ENCODE measurements around the gene EXOC6. TPM values are rescaled to one million over a fixed set of nuclear protein-coding genes. Genes with fewer than 3 reads are reported as not detected.
"Not testable (repeated sequence)": the region's sequence is repeated elsewhere in the genome, so short reads cannot be mapped to it uniquely, and the experiment has no call there.

The EXOC6 gene
- total RNA-seq, 4 donors from 2014 or later, result 14.1 to 34.9 (median 16.2) TPM

GRCh38 chr10:92903633-92904032 lies 55.3 kb downstream of the EXOC6 start:
- no peak for TF ChIP-seq CTCF (IDR thresholded peaks at IDR 0.05)
- no peak for TF ChIP-seq POLR2AphosphoS5 (IDR thresholded peaks at IDR 0.05)
- no peak for TF ChIP-seq POLR2A (IDR thresholded peaks at IDR 0.05; ENCODE audit: low read depth)
- TF ChIP-seq EP300 (IDR thresholded peaks at IDR 0.05), result no peak
- intact Hi-C loops (cut with DNase I), result no loop called here
- 90% methylated on average over 1 of the region's 1 CpG for WGBS

GRCh38 chr10:92907280-92907679 lies 59.0 kb downstream of the EXOC6 start:
- Histone ChIP-seq H3K27me3 (no peaks in the 10 kb centered on the region), H3K9me3 (no peaks in the 10 kb centered on the region), H3K4me3 (no peak overlapping the region), H3K36me3 (peaks cover 0 to 5% (median 0%) of the 10 kb centered on the region in 4 donors), H3K27ac (replicated peaks in 1 of 4) (no peak overlapping the region), H3K4me1 (no peaks in the 10 kb centered on the region)
- DNase-seq (ENCODE audit: extremely low spot score), result no peak
- intact Hi-C loops (cut with DNase I), result no loop called here
- 95% methylated on average over 4 of the region's 4 CpGs for WGBS
- no peak for TF ChIP-seq CTCF (IDR thresholded peaks at IDR 0.05)
- no peak for TF ChIP-seq EP300 (IDR thresholded peaks at IDR 0.05)
- TF ChIP-seq POLR2A (IDR thresholded peaks at IDR 0.05; ENCODE audit: low read depth), result no peak
- no peak for TF ChIP-seq POLR2AphosphoS5 (IDR thresholded peaks at IDR 0.05)

More at GRCh38 chr10:92903633-92904032, 55.3 kb downstream of the EXOC6 start:
- Histone ChIP-seq H3K27ac (replicated peaks in 1 of 4) (no peak overlapping the region), H3K4me3 (no peak overlapping the region), H3K27me3 (no peaks in the 10 kb centered on the region), H3K36me3 (peaks cover 0 to 5% (median 0%) of the 10 kb centered on the region in 4 donors), H3K4me1 (no peaks in the 10 kb centered on the region), H3K9me3 (no peaks in the 10 kb centered on the region)
- DNase-seq (ENCODE audit: extremely low spot score), result no peak

- intact Hi-C loops (cut with DNase I), result not testable (repeated sequence)
- peaks cover 0 to 17% (median 0%) of the 10 kb centered on the region in 4 donors for H3K36me3 ChIP-seq
- WGBS, result 74% methylated on average over 2 of the region's 4 CpGs
Observed at GRCh38 chr10:92912631-92913030, 64.3 kb downstream of the EXOC6 start.

GRCh38 chr10:92913973-92914372 lies 65.7 kb downstream of the EXOC6 start:
- WGBS, result 82% methylated on average over 6 of the region's 6 CpGs
- Histone ChIP-seq H3K27me3 (no peaks in the 10 kb centered on the region), H3K4me3 (no peak overlapping the region), H3K9me3 (no peaks in the 10 kb centered on the region), H3K36me3 (peaks cover 0 to 26% (median 0%) of the 10 kb centered on the region in 4 donors), H3K27ac (replicated peaks in 1 of 4) (no peak overlapping the region), H3K4me1 (no peaks in the 10 kb centered on the region)
- no peak for DNase-seq (ENCODE audit: extremely low spot score)
- intact Hi-C loops (cut with DNase I), result no loop called here
- TF ChIP-seq POLR2A (IDR thresholded peaks at IDR 0.05; ENCODE audit: low read depth) (no peak), CTCF (IDR thresholded peaks at IDR 0.05) (no peak), EP300 (IDR thresholded peaks at IDR 0.05) (no peak), POLR2AphosphoS5 (IDR thresholded peaks at IDR 0.05) (no peak)

More at GRCh38 chr10:92912631-92913030, 64.3 kb downstream of the EXOC6 start:
- not testable (repeated sequence) for H3K4me1 ChIP-seq; H3K27ac ChIP-seq (replicated peaks in 1 of 4); H3K9me3 ChIP-seq; H3K27me3 ChIP-seq; DNase-seq (ENCODE audit: extremely low spot score); H3K4me3 ChIP-seq

GRCh38 chr10:92914478-92915325 lies 66.4 kb downstream of the EXOC6 start:
- intact Hi-C loops (cut with DNase I), result no loop called here
- H3K27me3 ChIP-seq, result no peaks in the 10 kb centered on the region
- no peaks in the 10 kb centered on the region for H3K9me3 ChIP-seq
- H3K4me3 ChIP-seq, result no peak overlapping the region
- TF ChIP-seq CTCF (IDR thresholded peaks at IDR 0.05) (peak; percentile 32 to 65 (median 44)), POLR2AphosphoS5 (IDR thresholded peaks at IDR 0.05) (no peak)
- WGBS, result 83% methylated on average over 4 of the region's 4 CpGs
- H3K36me3 ChIP-seq, result peaks cover 0 to 31% (median 0%) of the 10 kb centered on the region in 4 donors
- no peak overlapping the region for H3K27ac ChIP-seq (replicated peaks in 1 of 4)
- DNase-seq (ENCODE audit: extremely low spot score), result no peak
- H3K4me1 ChIP-seq, result no peaks in the 10 kb centered on the region
